ENCODE measurements around the gene CARM1.
A peak's percentile ranks its signal among the peaks of the same experiment; 100 is the strongest.
"Not testable (repeated sequence)": the region's sequence is repeated elsewhere in the genome, so short reads cannot be mapped to it uniquely, and the experiment has no call there.

CARM1 gene

GRCh38 chr19:10855879-10856522 lies 15.4 kb upstream of the CARM1 start:
- H3K79me1 ChIP-seq (replicated peaks; ENCODE audit: low read length, poor library complexity, severe bottlenecking): no peaks in the 10 kb centered on the region
- no peak overlapping the region for H4K8ac ChIP-seq (ENCODE audit: low read length)
- no peak overlapping the region for H2BK120ac ChIP-seq (ENCODE audit: low read depth, low read length)
- no peak for DNase-seq
- no peak overlapping the region for H3K9ac ChIP-seq (ENCODE audit: low read length)
- H2AK5ac ChIP-seq (ENCODE audit: low read length, severe bottlenecking): no peak overlapping the region
- no peak overlapping the region for H3K27ac ChIP-seq (ENCODE audit: low read length, poor library complexity, severe bottlenecking)
- no peak overlapping the region for H3K23ac ChIP-seq (ENCODE audit: low read length in 2 of 2)
- WGBS: 69% methylated on average over 5 of the region's 5 CpGs
- H3K4me2 ChIP-seq (ENCODE audit: low read length, poor library complexity, severe bottlenecking): no peak overlapping the region
- H3K36me3 ChIP-seq (ENCODE audit: control insufficient read depth in 1 of 2, insufficient read depth in 2 of 2, low read depth in 1 of 2, low read length in 2 of 2): no peaks in the 10 kb centered on the region
- no peak overlapping the region for H2AFZ ChIP-seq (ENCODE audit: low read depth, low read length)
- H3K4me3 ChIP-seq (ENCODE audit: insufficient read depth in 1 of 2, low read depth in 1 of 2, low read length in 2 of 2): no peak overlapping the region
- H2BK12ac ChIP-seq (ENCODE audit: low read length in 2 of 2): no peak overlapping the region
- H3K9me3 ChIP-seq (ENCODE audit: control insufficient read depth, low read length): no peaks in the 10 kb centered on the region
- H2BK15ac ChIP-seq (ENCODE audit: low read depth, poor library complexity, severe bottlenecking): no peak overlapping the region
- no peak overlapping the region for H3K14ac ChIP-seq (ENCODE audit: low read length in 2 of 2)
- H3K4ac ChIP-seq (ENCODE audit: low read depth in 1 of 2, low read length in 2 of 2): no peak overlapping the region
- H3K27me3 ChIP-seq (ENCODE audit: control insufficient read depth in 1 of 2, insufficient read depth in 1 of 2, low read length in 2 of 2): no peaks in the 10 kb centered on the region
- H3K18ac ChIP-seq (ENCODE audit: low read depth in 1 of 2, low read length in 2 of 2): no peak overlapping the region
- no peak overlapping the region for H4K91ac ChIP-seq (ENCODE audit: low read length)
- no peaks in the 10 kb centered on the region for H3K4me1 ChIP-seq (ENCODE audit: control insufficient read depth, insufficient read depth, low read depth, low read length)
- H2BK5ac ChIP-seq (ENCODE audit: low read depth, low read length, poor library complexity, severe bottlenecking): no peak overlapping the region

- not testable (repeated sequence) for DNase-seq; H3K79me1 ChIP-seq (replicated peaks; ENCODE audit: low read length, poor library complexity, severe bottlenecking); H3K9me3 ChIP-seq (ENCODE audit: control insufficient read depth, low read length); H4K8ac ChIP-seq (ENCODE audit: low read length); H3K4me2 ChIP-seq (ENCODE audit: low read length, poor library complexity, severe bottlenecking); H3K36me3 ChIP-seq (ENCODE audit: control insufficient read depth in 1 of 2, insufficient read depth in 2 of 2, low read depth in 1 of 2, low read length in 2 of 2); H2BK120ac ChIP-seq (ENCODE audit: low read depth, low read length); H2BK5ac ChIP-seq (ENCODE audit: low read depth, low read length, poor library complexity, severe bottlenecking); H3K18ac ChIP-seq (ENCODE audit: low read depth in 1 of 2, low read length in 2 of 2); H4K91ac ChIP-seq (ENCODE audit: low read length); H2BK12ac ChIP-seq (ENCODE audit: low read length in 2 of 2); H3K4ac ChIP-seq (ENCODE audit: low read depth in 1 of 2, low read length in 2 of 2); H2AFZ ChIP-seq (ENCODE audit: low read depth, low read length); H2BK15ac ChIP-seq (ENCODE audit: low read depth, poor library complexity, severe bottlenecking); H3K27me3 ChIP-seq (ENCODE audit: control insufficient read depth in 1 of 2, insufficient read depth in 1 of 2, low read length in 2 of 2); H3K4me3 ChIP-seq (ENCODE audit: insufficient read depth in 1 of 2, low read depth in 1 of 2, low read length in 2 of 2); H3K4me1 ChIP-seq (ENCODE audit: control insufficient read depth, insufficient read depth, low read depth, low read length); H2AK5ac ChIP-seq (ENCODE audit: low read length, severe bottlenecking); H3K23ac ChIP-seq (ENCODE audit: low read length in 2 of 2); H3K27ac ChIP-seq (ENCODE audit: low read length, poor library complexity, severe bottlenecking); H3K14ac ChIP-seq (ENCODE audit: low read length in 2 of 2); H3K9ac ChIP-seq (ENCODE audit: low read length)
- WGBS: no CpG with 5 or more reads among the region's 1 CpG
Measured at GRCh38 chr19:10856899-10857298, 14.5 kb upstream of the CARM1 start.

- H3K9me3 ChIP-seq (ENCODE audit: control insufficient read depth, low read length): no peaks in the 10 kb centered on the region
- H3K36me3 ChIP-seq (ENCODE audit: control insufficient read depth in 1 of 2, insufficient read depth in 2 of 2, low read depth in 1 of 2, low read length in 2 of 2): no peaks in the 10 kb centered on the region
- H3K27me3 ChIP-seq (ENCODE audit: control insufficient read depth in 1 of 2, insufficient read depth in 1 of 2, low read length in 2 of 2): no peaks in the 10 kb centered on the region
- H3K9ac ChIP-seq (ENCODE audit: low read length): peak overlapping the region; percentile 33
- H2BK15ac ChIP-seq (ENCODE audit: low read depth, poor library complexity, severe bottlenecking): no peak overlapping the region
- no peak overlapping the region for H2AK5ac ChIP-seq (ENCODE audit: low read length, severe bottlenecking)
- peak; percentile 39 for DNase-seq
- no peak overlapping the region for H3K4me2 ChIP-seq (ENCODE audit: low read length, poor library complexity, severe bottlenecking)
- no peak overlapping the region for H3K18ac ChIP-seq (ENCODE audit: low read depth in 1 of 2, low read length in 2 of 2)
- no peaks in the 10 kb centered on the region for H3K79me1 ChIP-seq (replicated peaks; ENCODE audit: low read length, poor library complexity, severe bottlenecking)
- peaks cover 5% of the 10 kb centered on the region for H3K4me1 ChIP-seq (ENCODE audit: control insufficient read depth, insufficient read depth, low read depth, low read length)
- H2BK5ac ChIP-seq (ENCODE audit: low read depth, low read length, poor library complexity, severe bottlenecking): no peak overlapping the region
- no peak overlapping the region for H4K8ac ChIP-seq (ENCODE audit: low read length)
- H3K27ac ChIP-seq (ENCODE audit: low read length, poor library complexity, severe bottlenecking): no peak overlapping the region
- H2BK120ac ChIP-seq (ENCODE audit: low read depth, low read length): no peak overlapping the region
- H3K23ac ChIP-seq (ENCODE audit: low read length in 2 of 2): no peak overlapping the region
- no peak overlapping the region for H4K91ac ChIP-seq (ENCODE audit: low read length)
- H2AFZ ChIP-seq (ENCODE audit: low read depth, low read length): peak overlapping the region; percentile 61
- WGBS: 33% methylated on average over 3 of the region's 4 CpGs
- H2BK12ac ChIP-seq (ENCODE audit: low read length in 2 of 2): peak overlapping the region in 1 of 2 experiments; percentile 42
- no peak overlapping the region for H3K4ac ChIP-seq (ENCODE audit: low read depth in 1 of 2, low read length in 2 of 2)
- no peak overlapping the region for H3K4me3 ChIP-seq (ENCODE audit: insufficient read depth in 1 of 2, low read depth in 1 of 2, low read length in 2 of 2)
- H3K14ac ChIP-seq (ENCODE audit: low read length in 2 of 2): no peak overlapping the region
Measured at GRCh38 chr19:10858204-10858828, 13.0 kb upstream of the CARM1 start.

- Histone ChIP-seq H3K4ac (ENCODE audit: low read depth in 1 of 2, low read length in 2 of 2) (no peak overlapping the region), H3K79me1 (replicated peaks; ENCODE audit: low read length, poor library complexity, severe bottlenecking) (no peaks in the 10 kb centered on the region), H2AFZ (ENCODE audit: low read depth, low read length) (no peak overlapping the region), H3K23ac (ENCODE audit: low read length in 2 of 2) (no peak overlapping the region), H4K91ac (ENCODE audit: low read length) (peak overlapping the region; percentile 50), H2BK15ac (ENCODE audit: low read depth, poor library complexity, severe bottlenecking) (no peak overlapping the region), H3K4me2 (ENCODE audit: low read length, poor library complexity, severe bottlenecking) (no peak overlapping the region), H3K36me3 (ENCODE audit: control insufficient read depth in 1 of 2, insufficient read depth in 2 of 2, low read depth in 1 of 2, low read length in 2 of 2) (no peaks in the 10 kb centered on the region), H3K27me3 (ENCODE audit: control insufficient read depth in 1 of 2, insufficient read depth in 1 of 2, low read length in 2 of 2) (no peaks in the 10 kb centered on the region), H3K18ac (ENCODE audit: low read depth in 1 of 2, low read length in 2 of 2) (peak overlapping the region in 1 of 2 experiments; percentile 6), H3K14ac (ENCODE audit: low read length in 2 of 2) (no peak overlapping the region), H3K4me1 (ENCODE audit: control insufficient read depth, insufficient read depth, low read depth, low read length) (peaks cover 9% of the 10 kb centered on the region), H2BK5ac (ENCODE audit: low read depth, low read length, poor library complexity, severe bottlenecking) (no peak overlapping the region), H2BK12ac (ENCODE audit: low read length in 2 of 2) (no peak overlapping the region), H2AK5ac (ENCODE audit: low read length, severe bottlenecking) (no peak overlapping the region), H3K27ac (ENCODE audit: low read length, poor library complexity, severe bottlenecking) (no peak overlapping the region), H3K9me3 (ENCODE audit: control insufficient read depth, low read length) (no peaks in the 10 kb centered on the region), H3K4me3 (ENCODE audit: insufficient read depth in 1 of 2, low read depth in 1 of 2, low read length in 2 of 2) (no peak overlapping the region), H4K8ac (ENCODE audit: low read length) (no peak overlapping the region), H2BK120ac (ENCODE audit: low read depth, low read length) (no peak overlapping the region), H3K9ac (ENCODE audit: low read length) (no peak overlapping the region)
- 59% methylated on average over 5 of the region's 7 CpGs for WGBS
- DNase-seq: peak; percentile 48
Measured at GRCh38 chr19:10861103-10861651, 10.2 kb upstream of the CARM1 start.

Measured in mesenchymal stem cell (in vitro differentiated cells and primary cell).